ENCODE measurements around the gene SEC23A. TPM values are rescaled to one million over a fixed set of nuclear protein-coding genes. Genes with fewer than 3 reads are reported as not detected.
"Not testable (repeated sequence)": the region's sequence is repeated elsewhere in the genome, so short reads cannot be mapped to it uniquely, and the experiment has no call there.

The SEC23A gene
- total RNA-seq, 1 donor from 2014 or later = 60.0 TPM

DNA sequence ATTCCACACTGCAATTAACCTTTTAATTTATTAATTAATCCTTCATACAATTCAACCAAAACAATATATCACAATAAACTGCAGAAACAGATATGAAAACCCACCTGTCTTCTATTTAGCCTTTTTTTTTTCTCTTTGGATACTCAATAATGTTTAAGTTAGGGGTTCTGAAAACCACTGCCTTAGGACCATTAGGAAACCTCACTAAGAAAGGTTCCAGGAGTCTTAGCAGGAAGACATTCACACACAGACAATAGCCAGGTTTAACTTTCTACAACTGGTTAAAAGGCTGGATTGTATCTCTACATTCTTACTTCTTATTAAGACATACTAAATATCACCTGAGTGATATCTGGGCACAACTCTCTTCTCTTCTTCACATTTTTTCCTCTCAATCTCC is 3.3 kb downstream of the SEC23A start:
- H3K27ac Mint-ChIP-seq = no peak overlapping the region
- TF ChIP-seq EZH2phosphoT487 (IDR thresholded peaks at IDR 0.05) = no peak
- no peak for TF ChIP-seq EZH2 (IDR thresholded peaks at IDR 0.05)
- TF ChIP-seq, protein P1, sequence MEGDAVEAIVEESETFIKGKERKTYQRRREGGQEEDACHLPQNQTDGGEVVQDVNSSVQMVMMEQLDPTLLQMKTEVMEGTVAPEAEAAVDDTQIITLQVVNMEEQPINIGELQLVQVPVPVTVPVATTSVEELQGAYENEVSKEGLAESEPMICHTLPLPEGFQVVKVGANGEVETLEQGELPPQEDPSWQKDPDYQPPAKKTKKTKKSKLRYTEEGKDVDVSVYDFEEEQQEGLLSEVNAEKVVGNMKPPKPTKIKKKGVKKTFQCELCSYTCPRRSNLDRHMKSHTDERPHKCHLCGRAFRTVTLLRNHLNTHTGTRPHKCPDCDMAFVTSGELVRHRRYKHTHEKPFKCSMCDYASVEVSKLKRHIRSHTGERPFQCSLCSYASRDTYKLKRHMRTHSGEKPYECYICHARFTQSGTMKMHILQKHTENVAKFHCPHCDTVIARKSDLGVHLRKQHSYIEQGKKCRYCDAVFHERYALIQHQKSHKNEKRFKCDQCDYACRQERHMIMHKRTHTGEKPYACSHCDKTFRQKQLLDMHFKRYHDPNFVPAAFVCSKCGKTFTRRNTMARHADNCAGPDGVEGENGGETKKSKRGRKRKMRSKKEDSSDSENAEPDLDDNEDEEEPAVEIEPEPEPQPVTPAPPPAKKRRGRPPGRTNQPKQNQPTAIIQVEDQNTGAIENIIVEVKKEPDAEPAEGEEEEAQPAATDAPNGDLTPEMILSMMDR (IDR thresholded peaks at IDR 0.05) = no peak

DNA sequence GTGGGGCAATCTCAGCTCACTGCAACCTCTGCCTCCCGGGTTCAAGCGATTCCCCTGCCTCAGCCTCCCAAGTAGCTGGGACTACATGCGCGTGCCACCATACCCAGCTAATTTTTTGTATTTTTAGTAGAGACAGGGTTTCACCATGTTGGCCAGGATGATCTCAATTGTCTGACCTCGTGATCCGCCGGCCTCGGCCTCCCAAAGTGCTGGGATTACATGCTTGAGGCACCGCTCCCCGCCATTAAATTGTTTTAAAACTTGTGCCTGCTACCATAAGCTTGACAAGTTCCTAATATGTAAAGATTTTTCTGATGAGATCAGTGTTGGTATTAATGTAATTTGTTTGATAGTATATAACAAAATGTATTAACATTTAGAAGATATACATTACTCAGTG is 3.8 kb downstream of the SEC23A start:
- H3K9me3 ChIP-seq (ENCODE audit: low read depth); DNase-seq (ENCODE audit: low spot score); H3K27ac ChIP-seq; H3K4me1 ChIP-seq; H3K9me3 Mint-ChIP-seq; H3K4me3 ChIP-seq; H3K27ac Mint-ChIP-seq; H3K4me3 Mint-ChIP-seq; H3K4me2 ChIP-seq; H3K27me3 Mint-ChIP-seq (ENCODE audit: insufficient read depth, low read depth); H3K27me3 ChIP-seq; H2AFZ ChIP-seq (replicated peaks); H3K36me3 ChIP-seq; H4K20me1 ChIP-seq (ENCODE audit: low read depth); H3K9ac ChIP-seq: not testable (repeated sequence)
- peaks cover 14% of the 10 kb centered on the region for H3K36me3 Mint-ChIP-seq
- Histone ChIP-seq H3K79me2 (ENCODE audit: low read depth) (peaks cover 77% of the 10 kb centered on the region), H3F3A (ENCODE audit: low read depth) (peaks cover 16% of the 10 kb centered on the region)
- H3K4me1 Mint-ChIP-seq = peaks cover 20% of the 10 kb centered on the region

More for the DNA sequence above, 3.3 kb downstream of the SEC23A start:
- H3K4me1 ChIP-seq = peaks cover 10% of the 10 kb centered on the region
- H3F3A ChIP-seq (ENCODE audit: low read depth) = peaks cover 22% of the 10 kb centered on the region
- no peaks in the 10 kb centered on the region for H3K27me3 ChIP-seq
- no peak overlapping the region for H3K4me3 ChIP-seq
- no peak overlapping the region for H3K9ac ChIP-seq
- peak overlapping the region; percentile 11 for H3K4me2 ChIP-seq
- no peak overlapping the region for H3K4me3 Mint-ChIP-seq
- H3K4me1 Mint-ChIP-seq = peaks cover 25% of the 10 kb centered on the region
- H3K9me3 ChIP-seq (ENCODE audit: low read depth) = no peaks in the 10 kb centered on the region
- peaks cover 73% of the 10 kb centered on the region for H3K79me2 ChIP-seq (ENCODE audit: low read depth)
- H3K9me3 Mint-ChIP-seq = no peaks in the 10 kb centered on the region
- H3K36me3 Mint-ChIP-seq = peaks cover 9% of the 10 kb centered on the region
- H4K20me1 ChIP-seq (ENCODE audit: low read depth) = peaks cover 4% of the 10 kb centered on the region
- peaks cover 2% of the 10 kb centered on the region for H3K36me3 ChIP-seq
- no peak overlapping the region for H3K27ac ChIP-seq
- no peak for DNase-seq (ENCODE audit: low spot score)
- no peaks in the 10 kb centered on the region for H3K27me3 Mint-ChIP-seq (ENCODE audit: insufficient read depth, low read depth)
- no peak overlapping the region for H2AFZ ChIP-seq (replicated peaks)

DNA sequence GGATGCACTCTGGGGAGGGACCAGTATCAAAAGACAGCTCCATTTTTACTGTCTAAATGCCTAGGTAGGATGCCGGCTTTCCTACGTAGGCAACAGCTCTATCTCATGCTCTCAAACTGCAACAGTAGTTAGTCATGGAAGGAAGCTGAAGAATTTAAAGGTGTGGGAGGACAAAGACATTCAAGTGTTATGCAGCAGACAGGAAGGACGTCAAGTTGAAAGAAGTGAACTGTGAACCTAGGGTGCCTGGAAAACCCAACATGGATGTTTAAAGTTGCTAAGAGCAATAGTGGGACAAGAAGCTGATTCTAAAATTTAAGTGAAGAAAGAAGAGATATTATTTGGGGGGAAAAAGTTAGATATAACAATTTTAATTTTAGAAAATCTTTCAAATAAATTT is 5.9 kb downstream of the SEC23A start:
- Histone ChIP-seq H4K20me1 (ENCODE audit: low read depth) (peaks cover 4% of the 10 kb centered on the region), H3K27ac (peak overlapping the region; percentile 37), H3K4me3 (no peak overlapping the region), H3K27me3 (no peaks in the 10 kb centered on the region), H3F3A (ENCODE audit: low read depth) (peaks cover 1% of the 10 kb centered on the region), H2AFZ (replicated peaks) (no peak overlapping the region), H3K79me2 (ENCODE audit: low read depth) (peaks cover 70% of the 10 kb centered on the region), H3K4me2 (no peak overlapping the region), H3K9me3 (ENCODE audit: low read depth) (no peaks in the 10 kb centered on the region), H3K9ac (no peak overlapping the region), H3K36me3 (peaks cover 8% of the 10 kb centered on the region), H3K4me1 (no peaks in the 10 kb centered on the region)
- Mint-ChIP-seq H3K36me3 (peaks cover 15% of the 10 kb centered on the region), H3K27me3 (ENCODE audit: insufficient read depth, low read depth) (no peaks in the 10 kb centered on the region), H3K4me3 (no peak overlapping the region), H3K4me1 (peaks cover 11% of the 10 kb centered on the region), H3K27ac (no peak overlapping the region), H3K9me3 (no peaks in the 10 kb centered on the region)
- no peak for DNase-seq (ENCODE audit: low spot score)
- TF ChIP-seq EZH2phosphoT487 (IDR thresholded peaks at IDR 0.05) (no peak), EZH2 (IDR thresholded peaks at IDR 0.05) (no peak)
- TF ChIP-seq, protein P1 (IDR thresholded peaks at IDR 0.05) = no peak

DNA sequence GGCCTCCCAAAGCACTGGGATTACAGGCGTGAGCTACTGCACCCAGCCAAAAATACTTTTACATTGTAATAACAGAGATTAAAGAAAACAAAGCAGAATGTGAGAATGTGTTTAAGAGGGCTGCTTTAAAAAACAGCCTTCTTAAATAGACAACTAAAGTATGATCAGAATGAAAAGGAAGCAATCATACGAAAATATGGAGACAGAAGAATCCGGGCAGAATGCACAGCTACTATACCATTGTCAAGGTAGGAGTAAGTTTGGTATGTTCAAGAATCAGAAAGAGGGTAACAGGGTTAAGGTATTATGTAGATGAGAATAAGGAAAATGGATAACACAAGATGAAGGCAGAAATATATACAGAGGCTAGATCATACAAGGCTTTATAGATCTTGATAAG is 8.5 kb downstream of the SEC23A start:
- H3K4me1 Mint-ChIP-seq = peaks cover 3% of the 10 kb centered on the region
- H3K27ac Mint-ChIP-seq = no peak overlapping the region
- TF ChIP-seq EZH2 (IDR thresholded peaks at IDR 0.05) (no peak), EZH2phosphoT487 (IDR thresholded peaks at IDR 0.05) (no peak)
- TF ChIP-seq, protein P1 (IDR thresholded peaks at IDR 0.05) = no peak
- H4K20me1 ChIP-seq (ENCODE audit: low read depth) = peaks cover 6% of the 10 kb centered on the region
- no peak overlapping the region for H3K4me2 ChIP-seq
- H3K79me2 ChIP-seq (ENCODE audit: low read depth) = peaks cover 43% of the 10 kb centered on the region
- no peak overlapping the region for H2AFZ ChIP-seq (replicated peaks)
- H3K4me3 ChIP-seq = no peak overlapping the region
- no peak for DNase-seq (ENCODE audit: low spot score)
- no peaks in the 10 kb centered on the region for H3K9me3 ChIP-seq (ENCODE audit: low read depth)
- no peaks in the 10 kb centered on the region for H3K27me3 ChIP-seq
- no peaks in the 10 kb centered on the region for H3K27me3 Mint-ChIP-seq (ENCODE audit: insufficient read depth, low read depth)
- H3K4me3 Mint-ChIP-seq = no peak overlapping the region
- no peaks in the 10 kb centered on the region for H3F3A ChIP-seq (ENCODE audit: low read depth)
- no peak overlapping the region for H3K27ac ChIP-seq
- H3K9ac ChIP-seq = no peak overlapping the region
- H3K36me3 Mint-ChIP-seq = peaks cover 27% of the 10 kb centered on the region
- H3K4me1 ChIP-seq = no peaks in the 10 kb centered on the region
- H3K9me3 Mint-ChIP-seq = no peaks in the 10 kb centered on the region
- peaks cover 23% of the 10 kb centered on the region for H3K36me3 ChIP-seq
